Measurements from ENCODE around the gene SV2B. TPM values are rescaled to one million over a fixed set of nuclear protein-coding genes. Genes with fewer than 3 reads are reported as not detected.

SV2B gene
- total RNA-seq, 1 experiment from 2014 or later, result 1.4 TPM

- no peaks in the 10 kb centered on the region for H3K36me3 Mint-ChIP-seq
- DNase-seq (ENCODE audit: low spot score) (peak; percentile 74), ATAC-seq (peak; percentile 98)
- H3K4me3 Mint-ChIP-seq, result peak overlapping the region; percentile 16; the same call in 1 of the 2 replicates
- CTCF ChIA-PET, result interaction anchor here (0.6 to 3.7 kb wide), 30 partner anchors 12 to 217 kb away, joined by 3 to 41 read pairs (median 6); partner anchors contain the start of genes HDDC3, RCCD1, SV2B and UNC45A
- H3K27me3 Mint-ChIP-seq (ENCODE audit: low read depth), result peaks cover 8% of the 10 kb centered on the region
- POLR2A ChIA-PET, result no interaction called here
- peaks cover 2% of the 10 kb centered on the region; the same call in 1 of the 2 replicates for H3K4me1 Mint-ChIP-seq
- H3K9me3 Mint-ChIP-seq, result peaks cover 4% of the 10 kb centered on the region; the same call in 1 of the 2 replicates
- no peak overlapping the region for H3K27ac Mint-ChIP-seq
- no peak for TF ChIP-seq SP1 (CRISPR knock-in tag; conservative IDR thresholded peaks at IDR 0.05)
- peak; percentile 46; the same call in 1 of the 2 replicates for TF ChIP-seq CTCF (IDR thresholded peaks at IDR 0.05)
- no peak for TF ChIP-seq CDX4 (CRISPR knock-in tag; IDR thresholded peaks at IDR 0.05; ENCODE audit: borderline replicate concordance)
These were observed 44.3 kb upstream of the SV2B start for GRCh38 chr15:91055548-91056331.

- Mint-ChIP-seq H3K4me1 (peaks cover 1% of the 10 kb centered on the region; the same call in 1 of the 2 replicates), H3K4me3 (no peak overlapping the region), H3K27ac (no peak overlapping the region), H3K27me3 (ENCODE audit: low read depth) (peaks cover 7% of the 10 kb centered on the region), H3K36me3 (peaks cover 12% of the 10 kb centered on the region), H3K9me3 (peaks cover 23% of the 10 kb centered on the region)
- ChIA-PET POLR2A (no interaction called here), CTCF (no interaction called here)
- DNase-seq (ENCODE audit: low spot score) (no peak), ATAC-seq (no peak)
- TF ChIP-seq ZNF512 (CRISPR knock-in tag; IDR thresholded peaks at IDR 0.05; ENCODE audit: borderline replicate concordance) (no peak), SOX15 (CRISPR knock-in tag; IDR thresholded peaks at IDR 0.05) (no peak), ZNF219 (CRISPR knock-in tag; IDR thresholded peaks at IDR 0.05; ENCODE audit: borderline replicate concordance) (no peak), PREB (CRISPR knock-in tag; IDR thresholded peaks at IDR 0.05; ENCODE audit: borderline replicate concordance) (no peak), CREB1 (CRISPR knock-in tag; IDR thresholded peaks at IDR 0.05) (no peak), RELA (CRISPR knock-in tag; IDR thresholded peaks at IDR 0.05; ENCODE audit: borderline replicate concordance) (no peak), ERG (CRISPR knock-in tag; IDR thresholded peaks at IDR 0.05) (no peak), ZNF121 (CRISPR knock-in tag; IDR thresholded peaks at IDR 0.05) (no peak), STAT6 (CRISPR knock-in tag; conservative IDR thresholded peaks at IDR 0.05; ENCODE audit: low read depth) (no peak), CDX4 (CRISPR knock-in tag; IDR thresholded peaks at IDR 0.05; ENCODE audit: borderline replicate concordance) (no peak), E2F5 (CRISPR knock-in tag; IDR thresholded peaks at IDR 0.05) (no peak), ESRRA (CRISPR knock-in tag; IDR thresholded peaks at IDR 0.05; ENCODE audit: borderline replicate concordance) (no peak), GTF2I (CRISPR knock-in tag; conservative IDR thresholded peaks at IDR 0.05) (no peak), NFYB (CRISPR knock-in tag; conservative IDR thresholded peaks at IDR 0.05; ENCODE audit: low read depth) (no peak), ZNF317 (CRISPR knock-in tag; IDR thresholded peaks at IDR 0.05; ENCODE audit: borderline replicate concordance, low read depth) (no peak), E2F4 (CRISPR knock-in tag; IDR thresholded peaks at IDR 0.05; ENCODE audit: borderline replicate concordance, low read depth) (no peak)
These were observed 38.8 kb upstream of the SV2B start for GRCh38 chr15:91061230-91061629.

All from WTC11 (cell line).